ENCODE results near the gene WAC. TPM values are rescaled to one million over a fixed set of nuclear protein-coding genes. Genes with fewer than 3 reads are reported as not detected.

WAC gene
- total and polyA plus RNA-seq, 3 experiments from 2014 or later = 119 to 142 (median 134) TPM

- H3K36me3 Mint-ChIP-seq = peaks cover 4 to 21% (median 6%) of the 10 kb centered on the region in 3 donors
- H3K4me3 Mint-ChIP-seq = no peak overlapping the region
- H3K27ac ChIP-seq (ENCODE audit: low read depth, low read length) = no peak overlapping the region
- H3K27me3 Mint-ChIP-seq = peaks cover 3 to 13% of the 10 kb centered on the region in 2 donors
- ChIA-PET CTCF (interaction anchor here (1.7 kb wide), 1 partner anchor 40 kb away, joined by 5 read pairs; no protein-coding TSS in a partner anchor), POLR2A (no interaction called here)
- H3K4me3 ChIP-seq (ENCODE audit: low read length) = no peak overlapping the region
- H3K9me3 Mint-ChIP-seq = no peaks in the 10 kb centered on the region
- no peak for DNase-seq
- peaks cover 14 to 29% (median 14%) of the 10 kb centered on the region in 3 donors for H3K4me1 Mint-ChIP-seq
- H3K4me1 ChIP-seq (ENCODE audit: insufficient read depth, low read length) = no peaks in the 10 kb centered on the region
- H3K9me3 ChIP-seq (ENCODE audit: low read length) = no peaks in the 10 kb centered on the region
- H3K27me3 ChIP-seq (ENCODE audit: insufficient read depth, low read length, poor library complexity, severe bottlenecking) = no peaks in the 10 kb centered on the region
- peak overlapping the region in 3 of 8 donors; percentile 28 to 75 (median 36) for H3K27ac Mint-ChIP-seq
- no peaks in the 10 kb centered on the region for H3K36me3 ChIP-seq (ENCODE audit: insufficient read depth, low read length)
Measured at GRCh38 chr10:28624351-28624750, 91.4 kb downstream of the WAC start.

- CTCF ChIA-PET = interaction anchor here (0.7 to 1.4 kb wide), 2 partner anchors 9 to 169 kb away, joined by 3 read pairs; no protein-coding TSS in a partner anchor
Measured at GRCh38 chr10:28627102-28627501, 94.2 kb downstream of the WAC start.

GRCh38 chr10:28628184-28628893 lies 95.4 kb downstream of the WAC start:
- Histone ChIP-seq H3K27me3 (ENCODE audit: insufficient read depth, low read length, poor library complexity, severe bottlenecking) (peaks cover 5% of the 10 kb centered on the region), H3K27ac (ENCODE audit: low read depth, low read length) (no peak overlapping the region), H3K36me3 (ENCODE audit: insufficient read depth, low read length) (no peaks in the 10 kb centered on the region), H3K4me1 (ENCODE audit: insufficient read depth, low read length) (no peaks in the 10 kb centered on the region), H3K9me3 (ENCODE audit: low read length) (no peaks in the 10 kb centered on the region), H3K4me3 (ENCODE audit: low read length) (no peak overlapping the region)
- peak overlapping the region in 1 of 7 donors; percentile 80 for H3K4me3 Mint-ChIP-seq
- H3K27ac Mint-ChIP-seq = no peak overlapping the region
- DNase-seq = peak; percentile 36 to 66 (median 54)
- peaks cover 14 to 27% (median 14%) of the 10 kb centered on the region in 3 donors for H3K4me1 Mint-ChIP-seq
- CTCF ChIA-PET = interaction anchor here (0.6 to 1.6 kb wide), 11 partner anchors 9 to 820 kb away, joined by 3 to 9 read pairs (median 3); no protein-coding TSS in a partner anchor
- POLR2A ChIA-PET = no interaction called here
- H3K9me3 Mint-ChIP-seq = no peaks in the 10 kb centered on the region
- peaks cover 8 to 37% of the 10 kb centered on the region in 2 donors for H3K27me3 Mint-ChIP-seq
- peaks cover 0 to 2% (median 0%) of the 10 kb centered on the region in 3 donors for H3K36me3 Mint-ChIP-seq

More at GRCh38 chr10:28627102-28627501, 94.2 kb downstream of the WAC start:
- H3K9me3 ChIP-seq (ENCODE audit: low read length) = no peaks in the 10 kb centered on the region
- no peaks in the 10 kb centered on the region for H3K4me1 ChIP-seq (ENCODE audit: insufficient read depth, low read length)
- H3K4me3 ChIP-seq (ENCODE audit: low read length) = no peak overlapping the region
- POLR2A ChIA-PET = no interaction called here
- H3K4me3 Mint-ChIP-seq = no peak overlapping the region
- H3K9me3 Mint-ChIP-seq = no peaks in the 10 kb centered on the region
- no peak overlapping the region for H3K27ac Mint-ChIP-seq
- H3K36me3 ChIP-seq (ENCODE audit: insufficient read depth, low read length) = no peaks in the 10 kb centered on the region
- H3K36me3 Mint-ChIP-seq = peaks cover 0 to 7% (median 4%) of the 10 kb centered on the region in 3 donors
- no peak for DNase-seq
- peaks cover 14 to 29% (median 14%) of the 10 kb centered on the region in 3 donors for H3K4me1 Mint-ChIP-seq
- peaks cover 5% of the 10 kb centered on the region for H3K27me3 ChIP-seq (ENCODE audit: insufficient read depth, low read length, poor library complexity, severe bottlenecking)
- H3K27ac ChIP-seq (ENCODE audit: low read depth, low read length) = no peak overlapping the region
- peaks cover 7 to 28% of the 10 kb centered on the region in 2 donors for H3K27me3 Mint-ChIP-seq

GRCh38 chr10:28631896-28632583 lies 99.1 kb downstream of the WAC start:
- H3K4me1 Mint-ChIP-seq = peaks cover 5 to 10% (median 10%) of the 10 kb centered on the region in 3 donors
- H3K27ac ChIP-seq (ENCODE audit: low read depth, low read length) = no peak overlapping the region
- CTCF ChIA-PET = no interaction called here
- no peak for DNase-seq
- H3K27me3 ChIP-seq (ENCODE audit: insufficient read depth, low read length, poor library complexity, severe bottlenecking) = peaks cover 5% of the 10 kb centered on the region
- peaks cover 13 to 57% of the 10 kb centered on the region in 2 donors for H3K27me3 Mint-ChIP-seq
- H3K9me3 Mint-ChIP-seq = peaks cover 0 to 2% (median 0%) of the 10 kb centered on the region in 5 donors
- H3K36me3 ChIP-seq (ENCODE audit: insufficient read depth, low read length) = no peaks in the 10 kb centered on the region
- no peaks in the 10 kb centered on the region for H3K9me3 ChIP-seq (ENCODE audit: low read length)
- H3K4me3 ChIP-seq (ENCODE audit: low read length) = no peak overlapping the region
- POLR2A ChIA-PET = no interaction called here
- H3K36me3 Mint-ChIP-seq = no peaks in the 10 kb centered on the region
- no peaks in the 10 kb centered on the region for H3K4me1 ChIP-seq (ENCODE audit: insufficient read depth, low read length)
- H3K4me3 Mint-ChIP-seq = no peak overlapping the region
- H3K27ac Mint-ChIP-seq = no peak overlapping the region

- Histone ChIP-seq H3K4me3 (ENCODE audit: low read length) (no peak overlapping the region), H3K9me3 (ENCODE audit: low read length) (no peaks in the 10 kb centered on the region), H3K27me3 (ENCODE audit: insufficient read depth, low read length, poor library complexity, severe bottlenecking) (peaks cover 5% of the 10 kb centered on the region), H3K36me3 (ENCODE audit: insufficient read depth, low read length) (no peaks in the 10 kb centered on the region), H3K4me1 (ENCODE audit: insufficient read depth, low read length) (no peaks in the 10 kb centered on the region), H3K27ac (ENCODE audit: low read depth, low read length) (no peak overlapping the region)
- DNase-seq = no peak
- Mint-ChIP-seq H3K9me3 (peaks cover 1 to 7% (median 3%) of the 10 kb centered on the region in 5 donors), H3K27ac (no peak overlapping the region), H3K4me3 (no peak overlapping the region), H3K27me3 (peaks cover 16 to 57% of the 10 kb centered on the region in 2 donors), H3K36me3 (peaks cover 0 to 3% (median 0%) of the 10 kb centered on the region in 3 donors), H3K4me1 (peaks cover 5 to 10% (median 10%) of the 10 kb centered on the region in 3 donors)
- CTCF ChIA-PET = no interaction called here
- POLR2A ChIA-PET = no interaction called here
Measured at GRCh38 chr10:28632584-28632945, 99.6 kb downstream of the WAC start.

GRCh38 chr10:28633750-28634149 lies 100.8 kb downstream of the WAC start:
- H3K27me3 ChIP-seq (ENCODE audit: insufficient read depth, low read length, poor library complexity, severe bottlenecking) = peaks cover 5% of the 10 kb centered on the region
- H3K27ac ChIP-seq (ENCODE audit: low read depth, low read length) = no peak overlapping the region
- ChIA-PET POLR2A (no interaction called here), CTCF (no interaction called here)
- no peak for DNase-seq
- Mint-ChIP-seq H3K4me3 (no peak overlapping the region), H3K36me3 (peaks cover 0 to 7% (median 0%) of the 10 kb centered on the region in 3 donors), H3K27me3 (peaks cover 16 to 50% of the 10 kb centered on the region in 2 donors), H3K9me3 (peaks cover 5 to 13% (median 9%) of the 10 kb centered on the region in 5 donors), H3K4me1 (peaks cover 0 to under 1% (median under 1%) of the 10 kb centered on the region in 3 donors), H3K27ac (no peak overlapping the region)
- H3K36me3 ChIP-seq (ENCODE audit: insufficient read depth, low read length) = no peaks in the 10 kb centered on the region
- H3K4me1 ChIP-seq (ENCODE audit: insufficient read depth, low read length) = no peaks in the 10 kb centered on the region
- no peaks in the 10 kb centered on the region for H3K9me3 ChIP-seq (ENCODE audit: low read length)
- no peak overlapping the region for H3K4me3 ChIP-seq (ENCODE audit: low read length)

- ChIA-PET CTCF (interaction anchor here (1.5 kb wide), 1 partner anchor 9 kb away, joined by 6 read pairs; no protein-coding TSS in a partner anchor), POLR2A (no interaction called here)
- H3K27me3 ChIP-seq (ENCODE audit: insufficient read depth, low read length, poor library complexity, severe bottlenecking) = no peaks in the 10 kb centered on the region
- peaks cover 10 to 16% (median 13%) of the 10 kb centered on the region in 5 donors for H3K9me3 Mint-ChIP-seq
- no peaks in the 10 kb centered on the region for H3K4me1 Mint-ChIP-seq
- H3K27me3 Mint-ChIP-seq = peaks cover 8 to 37% of the 10 kb centered on the region in 2 donors
- H3K9me3 ChIP-seq (ENCODE audit: low read length) = no peaks in the 10 kb centered on the region
- no peak overlapping the region for H3K27ac Mint-ChIP-seq
- no peaks in the 10 kb centered on the region for H3K4me1 ChIP-seq (ENCODE audit: insufficient read depth, low read length)
- H3K27ac ChIP-seq (ENCODE audit: low read depth, low read length) = no peak overlapping the region
- no peak for DNase-seq
- H3K4me3 Mint-ChIP-seq = no peak overlapping the region
- no peaks in the 10 kb centered on the region for H3K36me3 ChIP-seq (ENCODE audit: insufficient read depth, low read length)
- H3K4me3 ChIP-seq (ENCODE audit: low read length) = no peak overlapping the region
- H3K36me3 Mint-ChIP-seq = peaks cover 0 to 7% (median 0%) of the 10 kb centered on the region in 3 donors
Measured at GRCh38 chr10:28637346-28637745, 104.4 kb downstream of the WAC start.

GRCh38 chr10:28638392-28638791 lies 105.5 kb downstream of the WAC start:
- no peak for DNase-seq
- peaks cover 10 to 32% of the 10 kb centered on the region in 2 donors for H3K27me3 Mint-ChIP-seq
- peaks cover 10 to 16% (median 13%) of the 10 kb centered on the region in 5 donors for H3K9me3 Mint-ChIP-seq
- Histone ChIP-seq H3K36me3 (ENCODE audit: insufficient read depth, low read length) (no peaks in the 10 kb centered on the region), H3K27ac (ENCODE audit: low read depth, low read length) (no peak overlapping the region), H3K9me3 (ENCODE audit: low read length) (no peaks in the 10 kb centered on the region), H3K4me1 (ENCODE audit: insufficient read depth, low read length) (no peaks in the 10 kb centered on the region), H3K4me3 (ENCODE audit: low read length) (no peak overlapping the region), H3K27me3 (ENCODE audit: insufficient read depth, low read length, poor library complexity, severe bottlenecking) (no peaks in the 10 kb centered on the region)
- H3K36me3 Mint-ChIP-seq = peaks cover 0 to 7% (median 0%) of the 10 kb centered on the region in 3 donors
- no peaks in the 10 kb centered on the region for H3K4me1 Mint-ChIP-seq
- POLR2A ChIA-PET = no interaction called here
- CTCF ChIA-PET = interaction anchor here (1.5 kb wide), 1 partner anchor 10 kb away, joined by 6 read pairs; no protein-coding TSS in a partner anchor
- H3K27ac Mint-ChIP-seq = no peak overlapping the region
- H3K4me3 Mint-ChIP-seq = no peak overlapping the region
